B cell (primary cell): ENCODE data around the gene NECAP2. TPM values are rescaled to one million over a fixed set of nuclear protein-coding genes. Genes with fewer than 3 reads are reported as not detected.
"Not testable (repeated sequence)": the region's sequence is repeated elsewhere in the genome, so short reads cannot be mapped to it uniquely, and the experiment has no call there.

Source experiments
- ATAC-seq: fragments of 200-7000 bp; cut with Tn5 transposase; one replicate; pipeline ENCODE4 v1.10.0; 2021; ENCODE audit warnings: low read depth, mild to moderate bottlenecking, moderate number of reproducible peaks, moderate library complexity
- CTCF ChIA-PET: fragments of 350-600 bp; sonication (Branson Sonifier 250); formaldehyde crosslinking; loops from one replicate; lab custom pipeline; 2021; ENCODE audit warnings: antibody characterized with exemption, inconsistent platforms; lab: Charles Lee
- POLR2A ChIA-PET: fragments of 350-600 bp; sonication (Branson Sonifier 250); formaldehyde crosslinking; loops from one replicate; lab custom pipeline; 2021; ENCODE audit warnings: antibody characterized with exemption; lab: Charles Lee
- DNase-seq: peaks from one replicate; pipeline ENCODE4 v3.0.0; 2013
- H2AFZ ChIP-seq: 2 replicates; pipeline ENCODE4 v1.6.1; 2012; ENCODE audit warnings: mild to moderate bottlenecking, low read depth, low read length; ENCODE audit not compliant: insufficient read depth, poor library complexity, severe bottlenecking
- H3K27ac ChIP-seq, 2 donors: 1 replicate in 1 of 2; 2 replicates in 1 of 2; pipeline ENCODE4 v1.5.1; 2012 to 2013; ENCODE audit warnings: low read length in 2 of 2, mild to moderate bottlenecking in 2 of 2, moderate library complexity in 1 of 2
- H3K27me3 ChIP-seq, 4 experiments: fragments of 200-600 bp in 1 of 4; sonication (generic) in 1 of 4; replicated peaks in 1 of 4; 1 replicate in 2 of 4; 2 replicates in 2 of 4; pipeline versions ENCODE4 v1.6.1 to v1.7.0; 2013 to 2016; ENCODE audit warnings: low read length in 3 of 4, mild to moderate bottlenecking in 2 of 4, mixed read lengths in 1 of 4, moderate library complexity in 1 of 4; ENCODE audit not compliant: insufficient read depth in 4 of 4, control insufficient read depth in 3 of 4; ENCODE audit errors: control extremely low read depth in 1 of 4
- H3K36me3 ChIP-seq, 2 experiments: replicated peaks in 1 of 2; 1 replicate in 1 of 2; 2 replicates in 1 of 2; pipeline versions ENCODE4 v1.6.1 to v1.7.1; 2013; ENCODE audit warnings: low read length in 1 of 2; ENCODE audit not compliant: insufficient read depth in 2 of 2, control insufficient read depth in 1 of 2; ENCODE audit errors: control extremely low read depth in 1 of 2, extremely low read depth in 1 of 2
- H3K4me1 ChIP-seq, 2 donors: fragments of 200-600 bp in 1 of 2; sonication (generic) in 1 of 2; 1 replicate in 1 of 2; 2 replicates in 1 of 2; pipeline versions ENCODE4 v1.5.1 to v1.6.1; 2013 to 2017; ENCODE audit warnings: low read length in 2 of 2; ENCODE audit not compliant: control insufficient read depth in 2 of 2, insufficient read depth in 2 of 2
- H3K4me2 ChIP-seq: replicated peaks from 2 replicates; pipeline ENCODE3; 2012; ENCODE audit warnings: mild to moderate bottlenecking, low read depth, low read length; ENCODE audit not compliant: poor library complexity, severe bottlenecking
- H3K4me3 ChIP-seq, 5 experiments: fragments of 200-600 bp in 1 of 5; sonication (generic) in 1 of 5; 1 replicate in 3 of 5; 2 replicates in 2 of 5; pipeline versions ENCODE4 v1.5.1 to v1.7.0; 2011 to 2016; ENCODE audit warnings: low read length in 4 of 5, mild to moderate bottlenecking in 4 of 5, low read depth in 2 of 5, control low read depth in 1 of 5, moderate library complexity in 1 of 5; ENCODE audit not compliant: insufficient read depth in 1 of 5; ENCODE audit errors: control extremely low read depth in 1 of 5, extremely low read depth in 1 of 5
- H3K79me2 ChIP-seq: fragments of 200-600 bp; sonication (generic); one replicate; pipeline ENCODE4 v1.6.0; 2016; ENCODE audit warnings: low read length; ENCODE audit not compliant: control insufficient read depth, insufficient read depth
- H3K9ac ChIP-seq: fragments of 200-600 bp; sonication (generic); 2 replicates; pipeline ENCODE4 v1.6.1; 2017; ENCODE audit warnings: mild to moderate bottlenecking, low read length, moderate library complexity
- H3K9me3 ChIP-seq, 3 donors: one replicate each; pipeline versions ENCODE4 v1.6.1 to v1.7.1; 2013; ENCODE audit warnings: low read length in 2 of 3; ENCODE audit not compliant: control insufficient read depth in 2 of 3, insufficient read depth in 1 of 3; ENCODE audit errors: control extremely low read depth in 1 of 3
- H4K20me1 ChIP-seq: 2 replicates; pipeline ENCODE4 v1.6.0; 2012; ENCODE audit warnings: mild to moderate bottlenecking, low read length; ENCODE audit not compliant: insufficient read depth, control insufficient read depth, poor library complexity, severe bottlenecking
- H3K27ac Mint-ChIP-seq: one replicate; pipeline ENCODE4 v1.8.0; 2021; ENCODE audit warnings: mixed read lengths
- H3K27me3 Mint-ChIP-seq: one replicate; pipeline ENCODE4 v1.8.0; 2021; ENCODE audit warnings: mixed read lengths
- H3K4me1 Mint-ChIP-seq: one replicate; pipeline ENCODE4 v1.8.0; 2021; ENCODE audit warnings: mixed read lengths
- H3K4me3 Mint-ChIP-seq: one replicate; pipeline ENCODE4 v1.8.0; 2021; ENCODE audit warnings: mixed read lengths
- H3K9me3 Mint-ChIP-seq: one replicate; pipeline ENCODE4 v1.8.0; 2022; ENCODE audit warnings: mixed read lengths; ENCODE audit not compliant: insufficient read depth
- WGBS: methylation state at CpG from one replicate; pipeline ENCODE4 v1.1.5; 2013; ENCODE audit warnings: missing lambda C conversion rate; ENCODE audit not compliant: insufficient coverage; 5-methylcytosine and 5-hydroxymethylcytosine counted together
- intact Hi-C: fragments of 100-400 bp; cut with micrococcal nuclease; formaldehyde crosslinking; loops from one replicate; pipeline ENCODE4 v1.10.0; 2022
- polyA plus RNA-seq: library from polyadenylated mRNA; depleted of rRNA; stranded (reverse); fragments of >200 nt; gene quantifications from 2 replicates; pipeline ENCODE4 v1.2.3, GENCODE V29; 2012
- total RNA-seq, 2 donors: library from RNA; stranded (reverse); fragments of 120-200 nt in 1 of 2; gene quantifications; 1 replicate in 1 of 2; 2 replicates in 1 of 2; pipeline versions ENCODE4 v1.2.3 to v1.2.4, GENCODE V29; 2013 to 2022

The NECAP2 gene
- total and polyA plus RNA-seq, 2 donors (not counting 1 experiment from before 2014, with no cell fraction given): 77.3 to 81.5 TPM

GRCh38 chr1:16493731-16494130, 53.2 kb downstream of the NECAP2 start:
- H4K20me1 ChIP-seq, H3K4me3 Mint-ChIP-seq, H3K36me3 ChIP-seq, H2AFZ ChIP-seq, H3K9me3 ChIP-seq, H3K9me3 Mint-ChIP-seq, DNase-seq, H3K27me3 ChIP-seq, CTCF ChIA-PET, H3K9ac ChIP-seq, H3K27ac Mint-ChIP-seq, intact Hi-C loops, H3K27me3 Mint-ChIP-seq, H3K4me2 ChIP-seq, H3K4me3 ChIP-seq, H3K79me2 ChIP-seq, H3K4me1 ChIP-seq, ATAC-seq, H3K27ac ChIP-seq, POLR2A ChIA-PET: not testable (repeated sequence)
- over 99% methylated on average over 8 of the region's 9 CpGs for WGBS
- H3K4me1 Mint-ChIP-seq: peaks cover 14% of the 10 kb centered on the region

GRCh38 chr1:16497474-16497904, 57.0 kb downstream of the NECAP2 start:
- CTCF ChIA-PET: interaction anchor here (1.1 kb wide), 1 partner anchor 57 kb away, joined by 3 read pairs; the partner anchor contains the start of gene NECAP2
- H3K36me3 ChIP-seq, H3K27me3 Mint-ChIP-seq, POLR2A ChIA-PET, H3K27me3 ChIP-seq, H3K9me3 ChIP-seq, intact Hi-C loops, H3K4me2 ChIP-seq, H3K27ac ChIP-seq, H3K9me3 Mint-ChIP-seq, H3K9ac ChIP-seq, DNase-seq, H3K4me3 ChIP-seq, H3K79me2 ChIP-seq, H2AFZ ChIP-seq, H4K20me1 ChIP-seq, ATAC-seq: not testable (repeated sequence)
- Mint-ChIP-seq H3K4me1 (peaks cover 30% of the 10 kb centered on the region), H3K27ac (peak overlapping the region; percentile 78), H3K4me3 (peak overlapping the region; percentile 86)
- peaks cover 0 to 23% of the 10 kb centered on the region in 2 donors for H3K4me1 ChIP-seq
- 83% methylated on average over 4 of the region's 5 CpGs for WGBS

GRCh38 chr1:16498047-16498446, 57.5 kb downstream of the NECAP2 start:
- DNase-seq, H3K27ac ChIP-seq, POLR2A ChIA-PET, H4K20me1 ChIP-seq, H3K27me3 Mint-ChIP-seq, H3K9me3 ChIP-seq, H3K9me3 Mint-ChIP-seq, H3K27me3 ChIP-seq, ATAC-seq, H3K36me3 ChIP-seq, H3K79me2 ChIP-seq: not testable (repeated sequence)
- 74% methylated on average over 8 of the region's 10 CpGs for WGBS
- CTCF ChIA-PET: interaction anchor here (1.1 kb wide), 1 partner anchor 58 kb away, joined by 3 read pairs; the partner anchor contains the start of gene NECAP2
- Mint-ChIP-seq H3K4me3 (peak overlapping the region; percentile 86), H3K4me1 (peaks cover 30% of the 10 kb centered on the region), H3K27ac (peak overlapping the region; percentile 78)
- intact Hi-C loops: loop anchor here (2.0 kb wide), 1 partner anchor 43 kb away; no protein-coding TSS in a partner anchor
- H2AFZ ChIP-seq: peak overlapping the region; percentile 83
- H3K4me1 ChIP-seq: peaks cover 0 to 23% of the 10 kb centered on the region in 2 donors
- peak overlapping the region; percentile 68 for H3K9ac ChIP-seq
- peak overlapping the region; percentile 81 for H3K4me2 ChIP-seq
- peak overlapping the region in 3 of 5 experiments; percentile 46 to 93 (median 84) for H3K4me3 ChIP-seq
